ENCODE data around the gene SPACA7. TPM values are rescaled to one million over a fixed set of nuclear protein-coding genes. Genes with fewer than 3 reads are reported as not detected.
A peak's percentile ranks its signal among the peaks of the same experiment; 100 is the strongest.

Gene SPACA7
- total RNA-seq, 3 donors from 2014 or later: not detected

GRCh38 chr13:112438515-112438914 lies 62.4 kb downstream of the SPACA7 start:
- intact Hi-C loops (cut with DNase I, micrococcal nuclease): no loop called here
- H3K36me3 ChIP-seq (ENCODE audit: low read depth): no peaks in the 10 kb centered on the region
- no peak for TF ChIP-seq CTCF (IDR thresholded peaks at IDR 0.05)
- H3K4me3 ChIP-seq: no peak overlapping the region
- DNase-seq (no peak), ATAC-seq (no peak)
- H3K9me3 ChIP-seq: no peaks in the 10 kb centered on the region
- H3K4me1 ChIP-seq (ENCODE audit: low read depth): no peaks in the 10 kb centered on the region

- ATAC-seq (no peak), DNase-seq (no peak)
- Histone ChIP-seq H3K4me1 (ENCODE audit: low read depth) (no peaks in the 10 kb centered on the region), H3K36me3 (ENCODE audit: low read depth) (no peaks in the 10 kb centered on the region), H3K4me3 (no peak overlapping the region), H3K9me3 (no peaks in the 10 kb centered on the region)
- intact Hi-C loops (cut with DNase I, micrococcal nuclease): loop anchor here in 1 of 2 donors (5.0 to 10.0 kb wide), 2 partner anchors 339 to 966 kb away; no protein-coding TSS in a partner anchor
- TF ChIP-seq CTCF (IDR thresholded peaks at IDR 0.05): no peak
Observed at GRCh38 chr13:112441226-112441625, 65.1 kb downstream of the SPACA7 start.

GRCh38 chr13:112441779-112442310 lies 65.7 kb downstream of the SPACA7 start:
- Histone ChIP-seq H3K36me3 (ENCODE audit: low read depth) (no peaks in the 10 kb centered on the region), H3K9me3 (no peaks in the 10 kb centered on the region), H3K4me1 (ENCODE audit: low read depth) (no peaks in the 10 kb centered on the region), H3K4me3 (no peak overlapping the region)
- ATAC-seq (no peak), DNase-seq (no peak)
- TF ChIP-seq CTCF (IDR thresholded peaks at IDR 0.05): no peak
- intact Hi-C loops (cut with DNase I, micrococcal nuclease): loop anchor here in 1 of 2 donors (5.0 to 10.0 kb wide), 2 partner anchors 340 to 967 kb away; no protein-coding TSS in a partner anchor

- Histone ChIP-seq H3K36me3 (ENCODE audit: low read depth) (no peaks in the 10 kb centered on the region), H3K4me1 (ENCODE audit: low read depth) (no peaks in the 10 kb centered on the region), H3K9me3 (no peaks in the 10 kb centered on the region), H3K4me3 (no peak overlapping the region)
- DNase-seq: no peak
- TF ChIP-seq CTCF (IDR thresholded peaks at IDR 0.05): no peak
- ATAC-seq: no peak
- intact Hi-C loops (cut with DNase I, micrococcal nuclease): loop anchor here in 1 of 2 donors (5.0 to 10.0 kb wide), 2 partner anchors 340 to 968 kb away; no protein-coding TSS in a partner anchor
Observed at GRCh38 chr13:112442483-112443090, 66.4 kb downstream of the SPACA7 start.

- no peaks in the 10 kb centered on the region for H3K36me3 ChIP-seq (ENCODE audit: low read depth)
- no peaks in the 10 kb centered on the region for H3K9me3 ChIP-seq
- TF ChIP-seq CTCF (IDR thresholded peaks at IDR 0.05): no peak
- DNase-seq: peak in 1 of 3 donors; percentile 24
- ATAC-seq: peak; percentile 54
- intact Hi-C loops (cut with DNase I, micrococcal nuclease): loop anchor here in 1 of 2 donors (5.0 to 10.0 kb wide), 2 partner anchors 341 to 969 kb away; no protein-coding TSS in a partner anchor
- no peaks in the 10 kb centered on the region for H3K4me1 ChIP-seq (ENCODE audit: low read depth)
- no peak overlapping the region for H3K4me3 ChIP-seq
Observed at GRCh38 chr13:112443191-112443994, 67.2 kb downstream of the SPACA7 start.

Measured in mucosa of descending colon (tissue), 3 donors.